CD4-positive, alpha-beta T cell treated with Interleukin-10 for 1 hour (primary cell): Measurements from ENCODE around the gene A4GNT.
"Not testable (repeated sequence)": the region's sequence is repeated elsewhere in the genome, so short reads cannot be mapped to it uniquely, and the experiment has no call there.

Experiments used
- DNase-seq: peaks from one replicate; pipeline ENCODE4 v3.0.0-alpha.2; 2020

Gene A4GNT

GRCh38 chr3:138132239-138132638 is at the start of gene A4GNT:
Gene A4GNT (minus strand): TSS chr3:138132390. CDS start chr3:138131256, 1,134 bp downstream.
- DNase-seq: no peak

DNA sequence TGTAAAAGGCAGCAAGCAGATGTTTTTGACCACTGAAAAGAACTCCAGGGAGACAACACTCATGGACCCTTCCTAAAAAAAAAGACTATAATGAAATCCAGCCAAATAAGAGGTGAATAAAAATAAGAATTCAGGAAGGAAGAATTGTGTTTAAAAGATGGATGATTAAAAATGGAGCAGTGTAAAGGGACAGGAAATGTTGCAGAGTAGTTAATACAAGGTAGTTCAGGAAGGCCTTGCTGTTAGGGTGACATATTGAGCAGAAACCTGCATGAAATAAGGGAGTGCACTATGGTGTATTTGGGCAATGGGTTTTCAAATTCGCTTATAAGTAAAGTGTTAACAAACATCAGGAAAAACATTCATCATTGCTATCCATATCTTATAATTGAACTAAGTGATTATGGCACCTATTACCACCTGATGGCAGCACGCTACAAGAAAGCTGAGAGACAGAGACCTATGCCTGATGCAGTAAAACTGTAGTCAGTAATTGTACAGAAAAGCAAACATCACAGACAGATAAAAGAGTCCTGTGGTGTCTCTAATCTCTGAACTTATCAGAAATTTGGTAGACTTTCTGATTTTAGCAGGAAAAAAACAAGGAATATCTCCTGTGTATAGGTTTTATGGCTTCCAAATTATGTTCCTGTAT is 48.3 kb upstream of the A4GNT start:
- DNase-seq: peak; percentile 55

DNA sequence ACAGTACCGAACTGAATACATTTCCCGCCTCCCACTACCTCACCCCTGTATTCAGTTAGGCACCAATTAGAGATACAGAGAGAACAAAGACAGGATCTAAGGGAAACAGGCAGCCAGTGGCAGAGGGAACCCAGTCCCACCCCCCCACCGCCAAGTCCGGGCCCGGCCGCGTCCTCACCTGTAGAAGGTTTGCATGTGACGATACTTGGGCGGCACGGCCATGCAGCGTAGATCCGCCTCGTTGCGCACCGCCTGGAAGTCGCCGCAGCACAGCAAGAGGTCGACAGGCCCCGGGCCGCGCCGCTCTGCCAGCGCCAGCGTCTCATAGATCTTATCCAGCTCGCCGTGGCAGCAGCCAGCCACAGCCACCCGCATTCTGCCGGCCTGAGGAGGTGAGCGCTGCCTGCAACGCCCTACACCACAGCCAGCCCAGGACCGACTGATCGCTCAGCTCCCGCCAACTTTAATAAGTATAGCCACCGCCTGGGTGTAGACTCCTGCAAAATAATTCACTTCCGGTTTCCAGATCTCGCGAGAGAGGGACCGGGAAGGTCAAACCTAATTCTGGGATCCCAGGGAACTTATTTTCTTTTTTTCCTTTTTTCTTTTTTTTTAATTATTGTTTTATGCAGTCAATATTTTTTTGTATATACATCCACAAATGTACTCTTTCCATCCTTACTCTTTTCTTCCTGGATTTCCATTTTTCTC is 42.4 kb upstream of the A4GNT start, which contains the start of gene DBR1:
TSS of gene DBR1 (minus strand) at position 501 of the 711 bp plus-strand sequence. CDS start at position 375, 126 bp downstream.
- DNase-seq: peak; percentile 89

DNA sequence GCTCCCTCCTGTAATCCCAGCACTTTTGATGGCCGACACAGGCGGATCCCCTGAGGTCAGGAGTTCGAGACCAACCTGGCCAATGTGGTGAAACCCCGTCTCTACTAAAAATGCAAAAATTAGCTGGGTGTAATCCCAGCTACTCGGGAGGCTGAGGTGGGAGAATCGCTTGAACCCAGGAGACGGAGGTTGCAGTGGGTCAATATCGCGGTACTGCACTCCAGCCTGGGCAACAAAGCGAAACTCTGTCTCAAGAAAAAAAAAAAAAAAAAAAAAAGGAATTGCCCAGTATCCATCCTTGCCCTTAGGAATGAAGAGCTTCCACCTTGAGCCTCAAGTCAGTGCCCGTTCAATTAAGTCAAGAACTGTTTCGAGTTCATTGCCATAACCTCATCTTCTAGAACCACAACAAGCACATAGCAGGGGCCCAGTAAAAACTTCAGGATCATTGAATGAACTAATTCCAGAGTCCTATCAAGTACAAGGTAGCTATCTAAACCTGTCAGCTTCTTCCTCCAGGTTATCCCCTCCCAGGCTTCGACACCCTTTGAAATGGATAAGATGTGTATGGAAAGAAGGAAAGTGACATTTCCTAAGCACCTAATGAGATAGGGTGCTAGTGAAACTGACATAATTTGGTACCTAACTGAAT is 41.7 kb upstream of the A4GNT start:
- no peak for DNase-seq

GRCh38 chr3:138172625-138173024 is 40.4 kb upstream of the A4GNT start:
- DNase-seq: no peak

GRCh38 chr3:138165061-138165460 is 32.9 kb upstream of the A4GNT start:
- no peak for DNase-seq

DNA sequence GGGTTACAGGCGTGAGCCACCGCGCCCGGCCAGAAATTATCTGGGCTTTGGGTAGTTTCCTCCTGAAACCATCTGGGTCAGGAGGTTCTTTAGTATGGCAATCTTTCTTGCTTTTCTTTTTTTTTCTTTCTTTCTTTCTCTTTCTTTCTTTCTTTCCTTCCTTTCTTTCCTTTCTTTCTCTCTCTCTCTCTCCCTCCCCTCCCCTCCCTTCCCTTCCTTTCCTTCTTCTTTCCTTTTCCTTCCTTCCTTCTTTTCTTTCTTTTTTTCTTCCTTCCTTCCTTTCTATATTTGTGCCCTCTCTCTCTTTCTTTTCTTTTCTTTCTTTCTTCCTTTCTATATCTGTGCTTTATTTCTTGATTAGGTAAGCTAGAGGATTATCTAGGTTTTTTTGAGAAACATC is 25.6 kb upstream of the A4GNT start:
- DNase-seq: no peak

GRCh38 chr3:138154534-138154933 is 22.3 kb upstream of the A4GNT start:
- DNase-seq: no peak

DNA sequence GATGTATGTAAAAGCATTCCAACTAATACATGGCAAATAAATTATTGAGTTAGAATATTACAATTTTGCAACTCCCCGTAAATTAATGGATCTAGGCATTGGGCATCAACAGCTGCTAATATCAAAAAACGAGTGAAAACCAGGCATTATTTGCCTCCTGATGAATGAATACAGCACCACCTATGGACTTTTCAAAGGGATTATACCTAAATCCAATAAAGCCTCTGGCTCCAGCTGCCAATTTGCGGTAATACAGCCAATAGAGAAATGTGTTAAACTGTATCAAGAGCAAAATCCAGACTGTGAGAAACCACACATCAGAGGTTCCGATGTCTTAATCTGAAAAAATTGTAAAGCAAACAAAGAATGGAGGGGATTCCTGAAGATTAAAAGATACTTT is 16.3 kb upstream of the A4GNT start:
- DNase-seq: no peak

- DNase-seq: not testable (repeated sequence)
These were observed 10.0 kb upstream of the A4GNT start for GRCh38 chr3:138142181-138142580.

- no peak for DNase-seq
These were observed 8.8 kb upstream of the A4GNT start for GRCh38 chr3:138140940-138141339.

GRCh38 chr3:138139691-138140090 is 7.5 kb upstream of the A4GNT start:
- no peak for DNase-seq

DNA sequence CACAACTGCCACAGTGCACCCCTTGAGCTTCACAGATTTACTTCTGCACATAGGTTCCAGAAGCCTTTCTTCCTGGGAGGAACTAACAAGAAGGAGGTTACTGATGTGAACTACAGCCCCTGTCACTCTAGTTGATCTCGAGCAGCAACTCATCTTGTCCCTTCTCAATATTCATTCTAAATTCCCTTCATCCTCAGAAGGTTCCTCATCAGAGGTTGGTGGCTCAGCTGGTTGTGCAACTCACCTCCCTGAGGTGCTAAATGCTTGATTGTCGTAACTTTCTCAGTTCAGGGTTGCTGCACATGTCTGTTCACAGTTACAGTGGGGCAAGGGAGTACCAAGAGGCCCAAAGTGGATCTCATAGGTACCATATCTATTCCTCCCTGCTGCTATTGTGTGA is 5.7 kb upstream of the A4GNT start:
- DNase-seq: no peak

- DNase-seq: no peak
These were observed 4.0 kb upstream of the A4GNT start for GRCh38 chr3:138136201-138136600.

DNA sequence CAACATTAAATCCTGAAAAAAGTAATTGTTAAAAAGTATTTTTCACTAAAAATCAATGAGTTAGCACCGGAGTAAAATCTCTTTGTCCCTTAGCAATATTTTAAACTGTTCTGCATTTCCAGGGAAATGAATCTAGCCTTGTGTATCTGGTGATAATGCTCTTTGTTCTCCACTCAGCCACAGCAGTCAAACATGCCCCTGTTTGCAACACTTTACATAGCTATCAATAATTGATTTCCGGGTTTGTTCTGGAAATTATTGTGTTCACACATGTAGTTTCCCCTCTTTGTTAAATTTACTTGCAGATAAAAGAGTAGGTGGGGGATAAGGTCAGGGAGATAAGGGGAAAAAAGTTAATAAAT is 3.6 kb upstream of the A4GNT start:
- no peak for DNase-seq

- no peak for DNase-seq
These were observed 3.1 kb upstream of the A4GNT start for GRCh38 chr3:138135146-138135832.

GRCh38 chr3:138127636-138128365 is 4.4 kb downstream of the A4GNT start:
- no peak for DNase-seq

GRCh38 chr3:138125548-138126221 is 6.5 kb downstream of the A4GNT start:
- no peak for DNase-seq

- DNase-seq: no peak
These were observed 7.4 kb downstream of the A4GNT start for GRCh38 chr3:138124706-138125355.

DNA sequence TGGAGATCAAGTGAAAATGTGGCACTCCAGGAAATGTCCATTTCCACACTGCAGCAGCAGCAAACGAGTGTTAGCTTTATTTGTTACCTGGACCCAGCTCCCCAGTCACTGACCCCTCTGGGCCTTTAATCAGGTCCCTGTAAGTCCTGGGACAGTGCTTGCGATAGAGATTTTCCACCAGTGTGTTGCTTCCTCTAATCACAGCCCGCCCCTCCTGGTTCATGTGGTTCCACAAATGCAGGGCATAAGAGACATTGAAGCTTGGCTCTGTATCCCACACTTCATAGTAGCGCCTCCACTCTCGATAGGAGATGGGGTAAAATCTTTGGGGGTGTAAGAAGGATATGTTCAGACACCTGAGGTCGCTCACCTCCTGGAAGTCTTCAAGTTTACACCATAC is 8.0 kb downstream of the A4GNT start:
- DNase-seq: no peak

DNA sequence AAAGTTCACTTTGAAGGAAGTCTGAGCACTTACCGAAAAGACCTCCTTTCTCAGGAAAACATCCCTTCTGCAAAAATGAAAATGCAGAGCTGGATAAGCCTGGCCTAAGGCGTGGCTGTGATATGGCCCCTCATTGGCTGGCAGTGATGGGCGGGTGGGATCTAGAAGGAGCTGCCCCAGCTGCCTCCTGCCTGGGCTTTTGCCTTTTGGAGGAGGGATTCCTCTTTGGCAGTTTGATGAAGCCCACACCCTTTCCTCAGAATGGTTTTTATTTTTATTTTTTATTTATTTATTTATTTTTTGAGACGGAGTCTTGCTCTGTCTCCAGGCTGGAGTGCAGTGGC is 12.8 kb downstream of the A4GNT start:
- no peak for DNase-seq
